Activated naive CD8-positive, alpha-beta T cell treated with anti-CD3 and anti-CD28 coated beads, Interleukin-2, amount 50 U/mL, for 16 hours (primary cell): ENCODE data around the gene HCCS.
"Not testable (repeated sequence)": the region's sequence is repeated elsewhere in the genome, so short reads cannot be mapped to it uniquely, and the experiment has no call there.

Experiments used
- DNase-seq: peaks from one replicate; pipeline ENCODE4 v3.0.0-alpha.2; 2020; ENCODE audit warnings: low read depth, low spot score

Gene HCCS

GRCh38 chrX:11123087-11123486, 12.0 kb downstream of the HCCS start:
- DNase-seq = not testable (repeated sequence)

GRCh38 chrX:11124112-11124511, 13.0 kb downstream of the HCCS start:
- no peak for DNase-seq

- DNase-seq = no peak
Observed at GRCh38 chrX:11125060-11125459, 13.9 kb downstream of the HCCS start.

GRCh38 chrX:11129534-11130105, 18.5 kb downstream of the HCCS start:
- no peak for DNase-seq

- DNase-seq = no peak
Observed at GRCh38 chrX:11130136-11130535, 19.0 kb downstream of the HCCS start.

- DNase-seq = no peak
Observed at GRCh38 chrX:11131146-11131545, 20.0 kb downstream of the HCCS start.

- no peak for DNase-seq
Observed at GRCh38 chrX:11135564-11136185, 24.5 kb downstream of the HCCS start.

GRCh38 chrX:11137543-11138139, 26.5 kb downstream of the HCCS start:
- no peak for DNase-seq

GRCh38 chrX:11138498-11139390, 27.6 kb downstream of the HCCS start:
- no peak for DNase-seq

GRCh38 chrX:11143931-11144678, 33.0 kb downstream of the HCCS start:
- no peak for DNase-seq

GRCh38 chrX:11146411-11146810, 35.3 kb downstream of the HCCS start:
- DNase-seq = no peak

- no peak for DNase-seq
Observed at GRCh38 chrX:11148401-11148800, 37.3 kb downstream of the HCCS start.

- DNase-seq = no peak
Observed at GRCh38 chrX:11151799-11152559, 40.8 kb downstream of the HCCS start.

- no peak for DNase-seq
Observed at GRCh38 chrX:11159149-11159548, 48.0 kb downstream of the HCCS start.

GRCh38 chrX:11164433-11164832, 53.3 kb downstream of the HCCS start:
- no peak for DNase-seq

GRCh38 chrX:11171956-11172355, 60.8 kb downstream of the HCCS start:
- no peak for DNase-seq

GRCh38 chrX:11172415-11172814, 61.3 kb downstream of the HCCS start:
- no peak for DNase-seq
